Activated CD8-positive, alpha-beta memory T cell treated with anti-CD3 and anti-CD28 coated beads for 1 hour (primary cell): ENCODE results near the gene TOE1.
"Not testable (repeated sequence)": the region's sequence is repeated elsewhere in the genome, so short reads cannot be mapped to it uniquely, and the experiment has no call there.

Source experiments
- DNase-seq, 2 donors: peaks; one replicate each; pipeline ENCODE4 v3.0.0-alpha.2; 2020; ENCODE audit warnings: low read depth in 1 of 2; ENCODE audit errors: extremely low read depth in 1 of 2

TOE1 gene

DNA sequence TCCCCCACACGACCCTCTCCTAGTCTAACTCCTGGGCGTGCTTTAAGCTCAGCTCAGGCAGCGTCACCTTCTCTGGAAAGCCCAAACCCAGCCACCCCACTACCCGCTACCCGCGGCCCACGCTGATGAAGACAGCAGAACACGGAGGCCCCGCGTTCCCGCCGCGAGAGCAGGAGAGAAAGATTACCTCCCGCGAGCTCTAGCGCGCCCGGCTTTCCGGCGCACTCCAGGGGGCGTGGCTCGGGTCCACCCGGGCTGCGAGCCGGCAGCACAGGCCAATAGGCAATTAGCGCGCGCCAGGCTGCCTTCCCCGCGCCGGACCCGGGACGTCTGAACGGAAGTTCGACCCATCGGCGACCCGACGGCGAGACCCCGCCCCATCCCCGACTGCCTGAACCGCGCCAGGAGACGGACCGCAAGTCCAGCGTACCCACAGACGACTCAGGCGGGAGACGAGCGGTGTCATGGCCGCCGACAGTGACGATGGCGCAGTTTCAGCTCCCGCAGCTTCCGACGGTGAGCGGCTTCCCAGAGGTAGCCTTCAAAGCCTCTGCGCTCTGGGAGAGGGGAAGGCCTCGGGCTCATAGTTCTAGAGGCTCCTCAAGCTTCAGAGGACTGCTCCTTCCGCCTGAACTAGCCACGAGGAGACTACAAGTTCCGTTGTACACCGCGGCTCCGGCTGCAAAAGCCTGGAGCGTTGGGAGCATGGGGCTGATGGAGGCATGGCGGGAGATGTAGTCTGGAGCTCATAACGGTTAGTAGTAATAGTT lies at the start of gene TOE1, which contains the start of gene MUTYH:
TOE1 (plus strand) TSS at position 382 of the 770 bp plus-strand sequence; CDS start at position 465, 83 bp downstream.
MUTYH (minus strand) TSS at position 652 of the 770 bp plus-strand sequence. CDS start 5,935 bp downstream, outside the sequence.
- DNase-seq, result peak; percentile 76 to 83

DNA sequence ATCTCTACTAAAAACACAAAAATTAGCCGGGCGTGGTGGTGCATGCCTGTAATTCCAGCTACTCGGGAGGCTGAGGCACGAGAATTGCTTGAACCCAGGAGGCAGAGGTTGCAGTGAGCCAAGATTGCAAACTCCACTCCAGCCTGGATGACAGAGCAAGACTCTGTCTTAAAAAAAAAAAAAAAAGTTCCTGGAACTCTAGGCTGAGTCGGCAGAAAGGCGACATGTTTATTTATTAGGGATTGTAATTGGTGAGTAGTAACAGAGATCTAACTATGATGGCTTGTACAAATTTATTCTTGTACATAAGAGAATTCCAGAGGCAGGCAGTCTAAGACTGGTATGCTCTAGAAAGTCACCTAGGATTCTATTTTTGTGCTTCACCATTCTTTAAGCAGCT lies 49.0 kb upstream of the TOE1 start:
- DNase-seq, result not testable (repeated sequence)

DNA sequence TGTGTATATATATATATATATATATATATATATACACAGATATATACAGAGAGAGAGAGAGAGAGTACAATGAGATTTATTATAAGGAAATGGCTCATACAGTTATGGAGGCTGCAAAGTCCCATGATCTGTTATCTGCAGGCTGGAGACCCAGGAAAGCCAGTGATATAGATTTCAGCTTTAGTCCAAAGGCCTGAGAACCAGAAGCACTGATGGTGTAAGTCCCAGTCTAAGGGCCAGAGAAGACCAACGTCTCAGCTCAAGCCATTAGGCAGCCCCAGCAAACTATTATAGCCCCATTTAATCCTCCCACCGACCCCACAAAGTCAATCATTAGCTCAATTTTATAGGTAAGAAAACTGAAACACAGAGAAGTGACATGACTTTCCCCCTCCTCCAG lies 48.3 kb upstream of the TOE1 start:
- no peak for DNase-seq

DNA sequence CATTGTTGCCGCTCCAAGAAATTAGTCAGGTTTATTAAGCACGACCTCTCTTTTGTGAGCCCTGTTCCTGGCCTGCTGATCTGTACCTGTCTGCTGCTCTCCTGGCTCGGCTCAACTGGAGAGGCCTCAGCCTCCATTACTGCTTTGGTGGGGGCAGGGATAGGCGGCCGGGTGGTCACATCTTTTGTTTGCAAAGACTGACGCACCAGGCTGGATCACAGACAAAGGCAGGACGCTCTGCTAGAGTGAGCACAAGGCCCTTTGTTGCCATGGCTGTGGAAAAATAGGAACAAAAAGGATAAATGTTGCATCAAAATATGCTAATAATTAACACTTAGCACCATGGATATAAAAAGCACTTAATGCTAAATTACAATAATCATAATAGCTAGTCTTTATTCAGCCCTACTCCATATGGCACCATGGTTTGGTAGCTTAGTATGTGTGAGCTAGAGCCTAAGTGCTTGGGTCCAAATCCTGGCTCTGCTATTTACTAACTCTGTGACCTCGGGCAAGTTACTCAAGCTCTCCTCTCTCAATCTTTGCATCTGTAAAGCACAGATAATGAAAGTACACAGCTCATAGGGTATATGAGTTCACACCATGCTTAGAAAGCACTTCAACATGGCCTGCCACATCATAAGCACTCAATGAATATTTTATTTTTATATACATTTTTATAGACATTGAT lies 42.2 kb upstream of the TOE1 start:
- no peak for DNase-seq

DNA sequence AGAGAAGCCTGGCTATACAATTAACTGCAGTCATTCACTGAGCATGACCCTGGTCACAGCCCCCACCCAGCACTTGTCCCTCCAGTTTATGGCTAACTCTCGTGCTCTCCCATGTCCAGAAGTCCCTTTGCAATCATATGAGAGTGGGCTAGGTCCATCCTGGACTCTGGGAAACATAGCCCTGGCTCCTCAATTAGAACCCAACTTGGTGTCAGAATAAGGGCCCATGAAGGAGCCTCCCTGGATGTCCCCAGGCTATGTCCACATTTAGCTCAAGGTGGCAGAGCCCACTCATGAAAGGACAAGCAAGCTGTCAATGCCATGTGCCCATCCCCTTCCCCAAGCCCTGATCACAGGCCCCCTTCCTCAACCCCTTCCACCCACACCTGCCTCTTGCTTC lies 40.7 kb upstream of the TOE1 start:
- no peak for DNase-seq

DNA sequence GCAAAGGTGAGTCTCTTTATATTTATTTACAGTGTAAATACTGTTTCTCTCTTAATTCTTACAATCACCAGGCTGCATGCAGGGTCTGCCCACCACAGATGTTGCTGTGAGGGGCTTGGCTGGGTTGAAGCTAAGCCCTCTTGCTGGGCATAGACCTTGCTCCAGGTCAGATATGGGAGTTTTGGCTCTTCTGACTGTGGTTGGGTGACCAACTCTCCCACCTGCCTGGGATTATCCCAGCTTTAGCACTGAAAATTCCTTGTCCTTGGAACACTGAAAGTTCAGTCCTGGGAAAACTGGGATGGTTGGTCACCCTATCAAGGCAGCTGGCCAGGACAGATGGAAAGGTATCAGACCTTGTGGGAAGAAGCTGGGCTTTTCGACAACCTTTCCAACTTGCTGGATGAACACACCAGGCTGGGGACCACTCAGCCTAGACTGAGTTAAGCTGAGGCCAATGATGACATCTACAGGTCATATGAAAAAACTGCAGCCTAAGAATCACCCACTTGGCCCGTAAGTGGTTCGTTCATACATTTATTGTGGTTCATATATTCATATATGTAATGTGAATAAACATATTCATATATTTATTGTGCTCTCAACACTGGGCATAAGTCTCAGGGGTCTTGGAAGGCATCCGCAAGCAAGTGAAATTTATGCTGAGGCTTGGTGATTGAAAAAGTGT lies 39.8 kb upstream of the TOE1 start:
- DNase-seq, result no peak

DNA sequence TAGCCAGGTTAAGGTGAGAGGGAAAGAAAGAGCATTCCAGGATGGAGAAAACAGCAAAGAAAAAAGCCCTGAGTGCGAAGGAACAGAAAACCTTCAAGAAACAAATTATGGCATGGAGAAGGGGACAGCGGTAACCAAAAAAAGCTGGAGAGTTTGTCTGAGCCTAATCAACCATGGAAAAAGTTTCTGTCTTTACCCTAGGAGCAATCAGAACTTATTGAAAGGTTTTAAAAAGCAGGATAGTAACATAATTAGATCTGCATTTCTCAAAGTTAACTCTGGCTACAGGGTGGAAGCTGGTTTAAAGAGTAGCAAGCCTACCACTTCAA lies 39.3 kb upstream of the TOE1 start:
- DNase-seq, result no peak

DNA sequence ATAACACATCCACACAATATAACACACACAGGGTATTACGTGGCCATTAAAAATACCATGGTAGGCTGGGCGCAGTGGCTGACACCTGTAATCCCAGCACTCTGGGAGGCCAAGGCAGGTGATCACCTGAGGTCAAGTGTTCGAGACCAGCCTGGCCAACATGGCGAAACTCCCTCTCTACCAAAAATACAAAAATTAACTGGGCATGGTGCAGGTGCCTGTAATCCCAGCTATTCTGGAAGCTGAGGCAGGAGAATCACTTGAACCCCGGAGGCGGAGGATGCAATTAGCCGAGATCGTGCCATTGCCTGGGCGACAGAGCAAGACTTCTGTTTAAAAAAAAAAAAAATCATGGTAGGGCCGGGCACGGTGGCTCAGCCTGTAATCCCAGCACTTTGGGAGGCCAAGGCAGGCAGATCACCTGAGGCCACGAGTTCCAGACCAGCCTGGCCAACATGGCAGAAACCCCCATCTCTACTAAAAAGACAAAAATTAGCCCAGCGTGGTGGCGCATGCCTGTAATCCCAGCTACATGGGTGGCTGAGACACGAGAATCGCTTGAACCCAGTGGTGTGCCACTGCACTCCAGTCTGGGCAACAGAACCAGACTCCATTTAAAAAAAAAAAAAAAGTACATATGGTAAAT lies 37.3 kb upstream of the TOE1 start:
- no peak for DNase-seq

DNA sequence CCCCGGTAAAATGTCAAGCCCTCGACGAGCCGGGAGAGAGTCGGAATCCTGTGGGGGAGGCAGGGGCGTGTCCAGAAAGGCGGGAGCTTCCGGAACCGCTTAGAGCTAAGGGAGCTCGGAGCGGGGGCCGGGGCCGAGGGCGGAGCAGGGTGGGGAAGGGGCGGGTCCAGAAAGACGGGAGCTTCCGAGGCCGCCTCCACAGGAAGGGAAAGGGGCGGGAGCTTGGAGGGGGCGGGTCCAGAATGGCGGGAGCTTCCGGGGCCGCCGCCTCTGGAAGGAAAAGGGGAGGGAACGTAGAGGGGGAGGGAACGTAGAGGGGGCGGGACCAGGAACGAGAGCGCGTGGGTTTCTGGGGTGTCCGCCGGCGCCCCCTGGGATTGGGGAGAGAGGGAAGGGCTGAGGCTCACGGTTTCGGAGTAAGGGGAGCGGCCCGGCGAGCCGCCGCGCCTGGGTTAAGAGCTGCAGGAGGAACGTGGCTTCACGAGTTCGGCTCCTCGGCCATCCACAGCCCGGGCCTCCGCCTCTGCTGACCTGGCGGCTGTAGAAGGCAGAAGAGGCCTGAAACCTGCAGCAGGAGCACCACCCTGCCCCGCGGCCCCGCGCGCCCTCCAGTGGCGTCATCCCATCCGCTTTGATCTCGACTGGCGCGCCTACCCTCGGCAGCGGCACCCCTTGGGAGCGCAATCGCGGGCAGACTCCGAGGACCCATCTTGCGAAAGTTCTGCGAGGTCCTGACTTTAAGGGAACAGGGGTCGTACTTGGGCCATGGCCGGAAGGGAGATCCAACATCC lies 36.3 kb upstream of the TOE1 start:
- peak; percentile 96 to 97 for DNase-seq

DNA sequence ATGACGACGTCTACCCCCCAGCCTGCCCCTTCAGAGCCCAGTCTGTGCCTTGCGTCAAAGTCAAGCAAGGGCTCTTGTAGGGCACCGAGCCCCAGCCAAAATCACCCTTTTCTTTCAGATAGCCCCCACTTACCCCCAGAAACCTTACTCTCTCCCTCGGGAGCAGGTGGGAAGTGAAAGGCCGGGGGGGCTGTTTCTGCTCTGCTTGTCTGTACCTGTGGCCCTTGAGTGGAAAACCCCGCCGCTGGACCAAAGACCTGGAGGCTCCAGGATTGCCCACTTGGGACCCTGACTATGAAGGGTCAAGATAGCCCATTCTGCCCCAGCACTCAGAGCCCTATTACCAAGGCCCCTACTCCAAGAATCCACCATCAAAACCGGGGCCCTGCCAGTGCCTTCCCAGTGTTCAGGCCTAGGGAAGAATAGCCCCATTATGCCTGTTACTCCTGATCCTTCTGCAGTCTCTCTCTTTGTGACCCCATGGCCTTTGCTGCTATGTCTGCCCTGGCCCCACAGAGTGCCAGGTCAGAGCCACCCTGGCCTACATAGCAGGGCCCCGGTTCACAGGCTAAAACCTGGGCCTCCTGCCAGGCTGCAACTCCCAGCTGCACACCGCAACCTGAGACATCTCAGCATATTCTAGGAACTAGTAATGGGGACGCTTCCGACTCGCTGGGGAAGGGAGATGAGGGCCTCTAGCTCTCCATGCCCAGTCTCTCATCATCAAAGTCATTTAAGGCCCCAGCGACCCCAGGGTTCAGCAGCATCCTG lies 35.5 kb upstream of the TOE1 start:
- no peak for DNase-seq

DNA sequence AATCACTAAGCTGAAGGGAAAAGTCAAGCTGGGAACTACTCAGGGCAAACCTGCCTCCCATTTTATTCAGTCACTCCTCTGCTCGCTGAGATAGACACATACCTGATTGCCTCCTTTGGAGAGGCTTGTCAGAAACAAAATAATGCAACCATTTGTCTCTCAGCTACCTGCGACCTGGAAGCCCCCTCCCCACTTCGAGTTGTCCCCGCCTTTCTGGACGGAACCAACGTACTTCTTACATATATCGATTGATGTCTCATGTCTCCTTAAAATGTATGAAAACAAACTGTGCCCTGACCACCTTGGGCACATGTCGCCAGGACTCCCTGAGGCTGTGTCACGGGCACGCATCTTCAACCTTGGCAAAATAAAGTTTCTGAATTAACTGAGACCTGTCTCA lies 34.7 kb upstream of the TOE1 start:
- DNase-seq, result no peak

DNA sequence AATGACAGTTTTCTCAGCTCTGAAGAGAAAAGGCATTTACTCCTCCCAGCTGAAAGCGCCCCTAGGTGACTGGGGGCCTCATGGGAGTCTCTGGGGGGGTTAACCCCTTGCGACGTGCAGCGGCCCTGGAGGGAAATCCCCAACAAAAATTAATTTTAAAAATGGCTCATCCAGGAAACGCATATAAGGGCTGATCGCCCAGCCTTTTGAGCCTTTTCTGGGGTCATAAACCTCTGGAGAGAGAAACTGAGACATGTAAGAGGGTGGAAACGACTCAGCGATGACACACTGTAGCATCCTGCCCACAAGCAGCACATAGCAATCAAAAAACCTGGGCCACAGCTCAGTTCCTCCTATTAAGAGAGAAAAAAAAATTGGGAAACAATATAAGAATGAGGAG lies 33.7 kb upstream of the TOE1 start:
- no peak for DNase-seq

DNA sequence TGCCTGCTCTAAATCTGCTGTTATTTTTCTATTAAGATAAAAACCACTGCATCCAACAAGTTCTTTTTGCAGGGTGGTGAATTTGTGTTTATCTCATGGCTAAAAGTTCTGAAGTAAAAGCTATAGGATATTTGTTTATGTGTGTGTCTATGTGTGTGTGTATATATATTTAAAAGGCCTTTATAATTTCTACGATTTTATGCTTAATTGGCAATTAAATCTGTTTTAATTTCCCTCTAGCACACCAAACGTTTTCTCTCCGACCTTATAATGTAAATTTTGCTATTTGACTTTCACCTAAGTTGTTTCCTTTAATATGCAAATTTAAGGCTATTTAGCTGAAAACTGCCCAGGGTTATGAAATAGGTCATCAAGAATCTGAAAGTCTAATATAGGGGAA lies 33.1 kb upstream of the TOE1 start:
- DNase-seq, result no peak

DNA sequence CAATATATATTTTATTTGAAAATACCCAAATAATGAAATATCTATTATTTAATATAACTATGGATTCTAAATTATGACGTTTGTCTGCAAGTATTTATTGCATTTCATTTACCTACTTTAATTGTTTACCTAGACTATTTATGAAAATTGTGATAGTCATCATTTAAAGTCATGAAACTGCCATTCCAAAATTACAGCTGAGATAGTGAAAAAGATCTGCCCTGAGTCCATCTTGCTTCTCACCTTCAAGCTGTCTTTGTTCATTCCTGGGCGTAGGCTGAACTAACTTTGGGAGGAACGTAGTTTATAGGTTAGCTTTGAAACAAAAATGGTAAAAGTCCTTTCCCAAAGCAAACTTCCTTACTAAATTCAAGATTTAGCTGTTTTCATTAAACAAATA lies 25.7 kb upstream of the TOE1 start:
- no peak for DNase-seq

DNA sequence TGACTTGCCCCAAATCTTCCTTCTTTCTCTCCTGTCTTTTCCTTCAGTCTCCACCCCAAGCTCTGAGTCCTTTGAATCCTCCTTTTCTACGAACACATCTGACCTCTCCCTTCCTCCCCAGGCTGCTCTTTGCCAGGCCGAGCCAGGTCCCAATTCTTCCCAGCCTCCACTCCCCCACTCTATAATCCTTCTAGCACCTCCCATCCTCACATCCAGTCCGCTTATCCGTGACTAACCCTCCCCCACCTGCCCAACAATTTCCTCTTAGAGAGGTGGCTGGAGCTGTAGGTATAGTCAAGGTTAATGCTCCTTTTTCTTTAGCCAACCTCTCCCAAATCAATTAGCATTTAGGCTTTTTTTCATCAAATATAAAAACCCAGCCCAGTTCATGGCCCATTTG lies 22.8 kb upstream of the TOE1 start:
- DNase-seq, result no peak

DNA sequence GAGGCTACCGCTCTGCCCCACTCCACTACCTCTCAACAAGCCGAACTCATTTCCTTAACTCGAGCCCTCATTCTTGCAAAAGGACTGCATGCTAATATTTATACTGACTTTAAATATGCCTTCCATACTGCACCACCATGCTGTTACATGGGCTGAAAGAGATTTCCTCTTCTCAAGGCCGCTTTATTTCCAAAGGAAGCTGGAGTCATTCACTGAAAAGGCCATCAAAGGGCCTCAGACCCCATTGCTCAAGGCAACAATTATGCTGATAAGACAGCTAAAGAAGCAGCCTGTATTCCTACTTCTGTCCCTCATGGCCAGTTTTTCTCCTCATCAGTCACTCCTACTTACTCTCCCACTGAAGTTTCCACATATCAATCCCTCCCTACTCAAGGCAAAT lies 20.2 kb upstream of the TOE1 start:
- DNase-seq, result no peak

DNA sequence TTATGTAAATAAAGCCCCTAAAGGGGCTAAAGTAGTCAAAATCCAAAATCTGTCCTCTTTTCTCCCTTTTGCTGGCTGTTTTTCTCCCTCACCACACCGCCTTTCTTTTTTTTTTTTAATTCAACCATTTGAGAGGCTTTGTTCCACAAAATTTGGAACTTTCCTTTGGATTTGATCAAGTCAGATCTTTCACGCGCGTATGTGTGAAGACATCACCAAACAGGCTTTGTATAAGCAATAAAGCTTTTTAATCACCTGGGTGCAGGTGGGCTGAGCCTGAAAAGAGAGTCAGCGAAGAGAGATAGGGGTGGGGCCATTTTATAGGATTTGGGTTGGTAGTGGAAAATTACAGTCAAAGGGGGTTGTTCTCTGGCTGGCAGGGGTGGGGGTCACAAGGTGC lies 18.5 kb upstream of the TOE1 start:
- no peak for DNase-seq

DNA sequence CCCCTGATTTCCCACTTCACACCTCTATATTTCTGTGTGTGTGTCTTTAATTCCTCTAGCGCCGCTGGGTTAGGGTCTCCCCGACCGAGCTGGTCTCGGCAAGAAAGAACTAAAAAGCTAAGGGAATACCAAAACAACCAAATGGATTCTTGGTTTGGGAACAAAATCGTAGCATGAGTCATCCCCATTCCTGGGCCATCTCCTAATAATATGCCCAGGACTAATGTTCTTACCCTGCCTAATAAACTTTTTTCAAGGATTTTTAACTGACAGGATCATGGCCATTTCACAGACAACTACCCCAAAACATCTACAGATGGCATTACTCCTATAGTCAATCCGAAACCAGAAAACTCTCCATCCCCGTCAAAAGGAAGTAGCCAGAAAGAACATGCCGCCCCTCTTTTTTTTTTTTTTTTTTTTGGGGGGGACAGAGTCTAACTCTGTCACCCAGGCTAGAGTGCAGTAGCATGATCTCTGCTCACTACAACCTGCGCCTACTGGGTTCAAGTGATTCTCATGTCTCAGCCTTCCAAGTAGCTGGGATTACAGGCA lies 17.4 kb upstream of the TOE1 start:
- no peak for DNase-seq

DNA sequence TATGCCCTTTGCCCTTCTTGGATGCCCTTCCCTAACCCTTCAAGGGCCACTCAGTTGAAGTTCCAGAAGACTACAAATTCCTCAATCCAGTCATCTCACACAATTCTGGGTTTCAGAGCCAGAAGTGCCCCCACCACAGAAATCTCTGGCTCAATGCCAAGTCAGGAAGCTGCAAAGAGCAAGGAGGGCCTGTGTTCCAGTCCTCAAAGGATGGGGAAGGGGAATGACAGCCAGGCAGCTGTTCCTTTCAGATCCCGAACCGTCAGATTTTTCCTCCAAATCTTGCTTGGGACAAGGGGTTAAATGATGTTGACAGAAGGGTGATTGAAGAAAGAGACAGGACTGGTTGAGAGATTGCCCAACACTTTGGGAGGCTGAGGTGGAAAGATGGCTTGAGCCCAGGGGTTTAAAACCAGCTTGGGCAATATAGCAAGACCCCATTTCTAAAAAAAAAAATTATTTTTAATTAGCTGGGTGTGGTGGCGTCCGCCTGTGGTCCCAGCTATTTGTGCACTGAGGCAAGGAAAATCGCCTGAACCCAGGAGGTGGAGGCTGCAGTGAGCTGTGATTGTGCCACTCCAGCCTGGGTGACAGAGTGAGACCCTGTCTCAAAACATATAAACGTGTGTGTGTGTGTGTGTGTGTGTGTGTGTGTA lies 14.0 kb upstream of the TOE1 start:
- DNase-seq, result no peak
